Lung (tissue), 12 donors: Measurements from ENCODE around the gene C18orf32. TPM values are rescaled to one million over a fixed set of nuclear protein-coding genes. Genes with fewer than 3 reads are reported as not detected.
"Not testable (repeated sequence)": the region's sequence is repeated elsewhere in the genome, so short reads cannot be mapped to it uniquely, and the experiment has no call there.

Experiments used
- ATAC-seq: fragments of 200-7000 bp; cut with Tn5 transposase; one replicate; pipeline ENCODE4 v1.9.1; 2020; ENCODE audit warnings: moderate number of reproducible peaks; ENCODE audit not compliant: insufficient read depth, low FRiP score
- DNase-seq, 3 donors: peaks; one replicate each; pipeline ENCODE4 v3.0.0-alpha.2; 2013 to 2017
- H3K27ac ChIP-seq, 2 donors: one replicate each; pipeline ENCODE4 v1.5.1; 2013; ENCODE audit warnings: mild to moderate bottlenecking in 2 of 2, moderate library complexity in 2 of 2, control low read depth in 1 of 2, inconsistent platforms in 1 of 2, low read depth in 1 of 2, low read length in 1 of 2
- H3K27me3 ChIP-seq, 3 donors: one replicate each; pipeline ENCODE4 v1.5.1; 2013; ENCODE audit warnings: low read length in 2 of 3; ENCODE audit not compliant: control insufficient read depth in 3 of 3, insufficient read depth in 3 of 3
- H3K36me3 ChIP-seq, 4 donors: one replicate each; pipeline ENCODE4 v1.5.1; 2013; ENCODE audit warnings: low read length in 4 of 4, mild to moderate bottlenecking in 1 of 4, moderate library complexity in 1 of 4; ENCODE audit not compliant: control insufficient read depth in 4 of 4, insufficient read depth in 4 of 4
- H3K4me1 ChIP-seq, 5 donors: one replicate each; pipeline ENCODE4 v1.5.1; 2013; ENCODE audit warnings: low read length in 5 of 5, mild to moderate bottlenecking in 2 of 5, moderate library complexity in 1 of 5; ENCODE audit not compliant: control insufficient read depth in 5 of 5, insufficient read depth in 5 of 5
- H3K4me3 ChIP-seq: one replicate; pipeline ENCODE4 v1.5.1; 2013; ENCODE audit warnings: mild to moderate bottlenecking, control low read depth, moderate library complexity
- H3K9ac ChIP-seq, 2 donors: one replicate each; pipeline ENCODE4 v1.5.1; 2013; ENCODE audit warnings: low read length in 2 of 2, control low read depth in 1 of 2; ENCODE audit not compliant: insufficient read depth in 1 of 2
- H3K9me3 ChIP-seq, 4 donors: one replicate each; pipeline ENCODE4 v1.5.1; 2013; ENCODE audit warnings: low read length in 3 of 4, mild to moderate bottlenecking in 1 of 4, moderate library complexity in 1 of 4; ENCODE audit not compliant: control insufficient read depth in 4 of 4, insufficient read depth in 3 of 4
- CTCF ChIP-seq: IDR thresholded peaks from 2 replicates; pipeline ENCODE4 v1.5.1; 2012; ENCODE audit warnings: mild to moderate bottlenecking; ENCODE audit errors: control extremely low read depth, extremely low read depth
- WGBS, 2 donors: extraction: QIAGEN DNeasy Blood & Tissue Kit; methylation state at CpG; one replicate each; pipeline ENCODE4 v1.1.7; 2013; 5-methylcytosine and 5-hydroxymethylcytosine counted together
- polyA plus RNA-seq, 2 donors: library from polyadenylated mRNA; stranded (reverse); fragments of 200-250 nt; gene quantifications; one replicate each; pipeline ENCODE4 v1.2.1, GENCODE V29; 2013
- total RNA-seq, 2 donors: library from RNA; depleted of rRNA in 1 of 2; stranded (reverse); fragments of >200 nt in 1 of 2; gene quantifications; one replicate each; pipeline ENCODE4 v1.2.1, GENCODE V29; 2014 to 2021
- donor health status: control.
- donor health status: control.
- donor health status: Bipolar disorder and iron deficiency.
- donor health status: healthy.
- donor health status: DM: yes; HTN: yes; CAD: no.

Gene C18orf32
- total and polyA plus RNA-seq, 4 donors: 50.9 to 81.7 (median 67.7) TPM

GRCh38 chr18:49459404-49460171 lies 27.4 kb downstream of the C18orf32 start:
- Histone ChIP-seq H3K36me3 (no peaks in the 10 kb centered on the region), H3K4me1 (peaks cover 0 to 11% (median 6%) of the 10 kb centered on the region in 5 donors), H3K9me3 (no peaks in the 10 kb centered on the region), H3K27ac (peak overlapping the region in 1 of 2 donors; percentile 89), H3K4me3 (peak overlapping the region; percentile 99), H3K27me3 (no peaks in the 10 kb centered on the region), H3K9ac (peak overlapping the region; percentile 8 to 55)
- ATAC-seq (peak; percentile 31), DNase-seq (peak in 2 of 3 donors; percentile 21 to 35)
- 17 to 18% methylated on average over 16 of the region's 16 CpGs for WGBS, 2 donors
- no peak for TF ChIP-seq CTCF

GRCh38 chr18:49457616-49458015 lies 29.4 kb downstream of the C18orf32 start:
- no peak for TF ChIP-seq CTCF

GRCh38 chr18:49456794-49457193 lies 30.2 kb downstream of the C18orf32 start:
- Histone ChIP-seq H3K27me3 (no peaks in the 10 kb centered on the region), H3K36me3 (peaks cover 0 to 2% (median 0%) of the 10 kb centered on the region in 4 donors), H3K4me1 (peaks cover 0 to 11% (median 6%) of the 10 kb centered on the region in 5 donors), H3K4me3 (no peak overlapping the region), H3K27ac (no peak overlapping the region), H3K9ac (no peak overlapping the region), H3K9me3 (peaks cover 0 to 2% (median 0%) of the 10 kb centered on the region in 4 donors)
- no peak for TF ChIP-seq CTCF
- DNase-seq (peak in 2 of 3 donors; percentile 13 to 30), ATAC-seq (no peak)
- WGBS, 2 donors: 39 to 67% methylated on average over 1 of the region's 1 CpG

More at GRCh38 chr18:49457616-49458015, 29.4 kb downstream of the C18orf32 start:
- no peak overlapping the region for H3K9ac ChIP-seq
- ATAC-seq: no peak
- no peaks in the 10 kb centered on the region for H3K36me3 ChIP-seq
- 96% methylated on average over 4 of the region's 4 CpGs for WGBS, 2 donors
- peaks cover 0 to 12% (median 6%) of the 10 kb centered on the region in 5 donors for H3K4me1 ChIP-seq
- no peaks in the 10 kb centered on the region for H3K27me3 ChIP-seq
- no peak for DNase-seq
- H3K9me3 ChIP-seq: no peaks in the 10 kb centered on the region
- H3K4me3 ChIP-seq: no peak overlapping the region
- no peak overlapping the region for H3K27ac ChIP-seq

- H3K4me1 ChIP-seq, DNase-seq, ATAC-seq, H3K27me3 ChIP-seq, H3K27ac ChIP-seq, H3K4me3 ChIP-seq, H3K36me3 ChIP-seq, H3K9ac ChIP-seq: not testable (repeated sequence)
- WGBS, 2 donors: 98 to 100% methylated on average over 12 of the region's 12 CpGs
- H3K9me3 ChIP-seq: peaks cover 0 to 15% (median 3%) of the 10 kb centered on the region in 4 donors
These were observed 34.5 kb downstream of the C18orf32 start for GRCh38 chr18:49452534-49452933.
